ENCODE data around the gene HSFX1.
"Not testable (repeated sequence)": the region's sequence is repeated elsewhere in the genome, so short reads cannot be mapped to it uniquely, and the experiment has no call there.

- TF ChIP-seq, protein P1, sequence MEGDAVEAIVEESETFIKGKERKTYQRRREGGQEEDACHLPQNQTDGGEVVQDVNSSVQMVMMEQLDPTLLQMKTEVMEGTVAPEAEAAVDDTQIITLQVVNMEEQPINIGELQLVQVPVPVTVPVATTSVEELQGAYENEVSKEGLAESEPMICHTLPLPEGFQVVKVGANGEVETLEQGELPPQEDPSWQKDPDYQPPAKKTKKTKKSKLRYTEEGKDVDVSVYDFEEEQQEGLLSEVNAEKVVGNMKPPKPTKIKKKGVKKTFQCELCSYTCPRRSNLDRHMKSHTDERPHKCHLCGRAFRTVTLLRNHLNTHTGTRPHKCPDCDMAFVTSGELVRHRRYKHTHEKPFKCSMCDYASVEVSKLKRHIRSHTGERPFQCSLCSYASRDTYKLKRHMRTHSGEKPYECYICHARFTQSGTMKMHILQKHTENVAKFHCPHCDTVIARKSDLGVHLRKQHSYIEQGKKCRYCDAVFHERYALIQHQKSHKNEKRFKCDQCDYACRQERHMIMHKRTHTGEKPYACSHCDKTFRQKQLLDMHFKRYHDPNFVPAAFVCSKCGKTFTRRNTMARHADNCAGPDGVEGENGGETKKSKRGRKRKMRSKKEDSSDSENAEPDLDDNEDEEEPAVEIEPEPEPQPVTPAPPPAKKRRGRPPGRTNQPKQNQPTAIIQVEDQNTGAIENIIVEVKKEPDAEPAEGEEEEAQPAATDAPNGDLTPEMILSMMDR (IDR thresholded peaks at IDR 0.05), result not testable (repeated sequence)
- not testable (repeated sequence) for TF ChIP-seq POLR2A (IDR thresholded peaks at IDR 0.05)
Measured at GRCh38 chrX:149727308-149727707, 46.6 kb upstream of the HSFX1 start.
